C4-2B (cell line): ENCODE measurements around the gene GALNT7.

ENCODE experiments used
- CTCF ChIP-seq: fragments of 450-650 bp; conservative IDR thresholded peaks from 2 replicates; pipeline ENCODE4 v1.5.1; 2017; ENCODE audit warnings: mild to moderate bottlenecking
- ZFX ChIP-seq: fragments of 450-650 bp; IDR thresholded peaks from 2 replicates; pipeline ENCODE4 v1.6.1; 2017

GRCh38 chr4:173257732-173258717 lies 89.4 kb downstream of the GALNT7 start:
- peak; percentile 78 for TF ChIP-seq CTCF
- TF ChIP-seq ZFX: no peak
